ENCODE data around the gene GIT2. TPM values are rescaled to one million over a fixed set of nuclear protein-coding genes. Genes with fewer than 3 reads are reported as not detected.
"Not testable (repeated sequence)": the region's sequence is repeated elsewhere in the genome, so short reads cannot be mapped to it uniquely, and the experiment has no call there.

The GIT2 gene
- total RNA-seq, 1 donor from 2014 or later = 40.7 TPM

DNA sequence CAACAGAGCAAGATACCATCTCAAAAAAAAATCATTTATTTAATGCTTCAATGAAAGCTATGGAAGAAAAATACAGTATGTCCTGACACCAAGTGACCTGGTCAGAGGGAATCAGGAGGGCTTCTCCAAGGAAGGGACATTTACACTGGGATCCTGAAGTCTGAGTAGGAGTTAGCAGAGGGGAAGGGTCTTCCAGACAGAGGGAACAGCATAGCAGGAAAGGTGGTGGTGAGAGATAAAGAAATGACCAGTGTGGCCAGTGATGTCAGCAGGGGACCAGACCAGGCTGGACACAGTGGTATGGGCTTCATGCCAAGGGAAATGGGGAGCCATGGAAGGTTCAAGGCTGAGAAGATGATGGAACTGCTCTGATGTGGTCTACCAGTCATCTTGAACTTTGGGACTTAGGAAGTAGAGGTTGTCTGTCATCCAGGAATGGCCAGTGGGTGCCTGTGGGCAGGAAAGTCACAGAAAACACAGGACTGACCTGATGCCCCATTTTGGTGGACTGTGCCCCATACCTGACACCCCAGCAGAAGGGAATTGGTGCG is 103.9 kb downstream of the GIT2 start:
- Mint-ChIP-seq H3K27me3 (peaks cover 15% of the 10 kb centered on the region), H3K9me3 (ENCODE audit: low read depth) (no peaks in the 10 kb centered on the region), H3K4me3 (ENCODE audit: low read depth) (no peak overlapping the region), H3K27ac (no peak overlapping the region), H3K36me3 (ENCODE audit: insufficient read depth) (no peaks in the 10 kb centered on the region), H3K4me1 (ENCODE audit: low read depth) (no peaks in the 10 kb centered on the region)
- DNase-seq (ENCODE audit: low spot score, unreplicated experiment) = no peak
- TF ChIP-seq, protein P1, sequence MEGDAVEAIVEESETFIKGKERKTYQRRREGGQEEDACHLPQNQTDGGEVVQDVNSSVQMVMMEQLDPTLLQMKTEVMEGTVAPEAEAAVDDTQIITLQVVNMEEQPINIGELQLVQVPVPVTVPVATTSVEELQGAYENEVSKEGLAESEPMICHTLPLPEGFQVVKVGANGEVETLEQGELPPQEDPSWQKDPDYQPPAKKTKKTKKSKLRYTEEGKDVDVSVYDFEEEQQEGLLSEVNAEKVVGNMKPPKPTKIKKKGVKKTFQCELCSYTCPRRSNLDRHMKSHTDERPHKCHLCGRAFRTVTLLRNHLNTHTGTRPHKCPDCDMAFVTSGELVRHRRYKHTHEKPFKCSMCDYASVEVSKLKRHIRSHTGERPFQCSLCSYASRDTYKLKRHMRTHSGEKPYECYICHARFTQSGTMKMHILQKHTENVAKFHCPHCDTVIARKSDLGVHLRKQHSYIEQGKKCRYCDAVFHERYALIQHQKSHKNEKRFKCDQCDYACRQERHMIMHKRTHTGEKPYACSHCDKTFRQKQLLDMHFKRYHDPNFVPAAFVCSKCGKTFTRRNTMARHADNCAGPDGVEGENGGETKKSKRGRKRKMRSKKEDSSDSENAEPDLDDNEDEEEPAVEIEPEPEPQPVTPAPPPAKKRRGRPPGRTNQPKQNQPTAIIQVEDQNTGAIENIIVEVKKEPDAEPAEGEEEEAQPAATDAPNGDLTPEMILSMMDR (IDR thresholded peaks at IDR 0.05; ENCODE audit: unreplicated experiment) = no peak

DNA sequence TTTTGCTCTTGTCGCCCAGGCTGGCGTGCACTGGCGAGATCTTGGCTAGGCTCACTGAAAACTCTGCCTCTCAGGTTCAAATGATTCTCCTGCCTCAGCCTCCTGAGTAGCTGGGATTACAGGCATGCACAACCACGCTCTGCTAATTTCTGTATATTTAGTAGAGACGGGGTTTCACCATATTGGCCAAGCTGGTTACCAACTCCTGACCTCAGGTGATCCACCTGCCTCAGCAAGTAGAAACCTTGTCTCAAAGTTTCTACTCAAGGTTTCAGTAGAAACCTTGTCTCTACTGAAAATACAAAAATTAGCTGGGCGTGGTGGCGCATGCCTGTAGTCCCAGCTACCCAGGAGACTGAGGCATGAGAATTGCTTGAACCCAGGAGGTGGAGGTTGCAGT is 104.4 kb downstream of the GIT2 start:
- not testable (repeated sequence) for H3K27ac Mint-ChIP-seq; H3K36me3 Mint-ChIP-seq (ENCODE audit: insufficient read depth); H3K9me3 Mint-ChIP-seq (ENCODE audit: low read depth); DNase-seq (ENCODE audit: low spot score, unreplicated experiment); H3K4me1 Mint-ChIP-seq (ENCODE audit: low read depth); H3K4me3 Mint-ChIP-seq (ENCODE audit: low read depth)
- peaks cover 15% of the 10 kb centered on the region for H3K27me3 Mint-ChIP-seq

DNA sequence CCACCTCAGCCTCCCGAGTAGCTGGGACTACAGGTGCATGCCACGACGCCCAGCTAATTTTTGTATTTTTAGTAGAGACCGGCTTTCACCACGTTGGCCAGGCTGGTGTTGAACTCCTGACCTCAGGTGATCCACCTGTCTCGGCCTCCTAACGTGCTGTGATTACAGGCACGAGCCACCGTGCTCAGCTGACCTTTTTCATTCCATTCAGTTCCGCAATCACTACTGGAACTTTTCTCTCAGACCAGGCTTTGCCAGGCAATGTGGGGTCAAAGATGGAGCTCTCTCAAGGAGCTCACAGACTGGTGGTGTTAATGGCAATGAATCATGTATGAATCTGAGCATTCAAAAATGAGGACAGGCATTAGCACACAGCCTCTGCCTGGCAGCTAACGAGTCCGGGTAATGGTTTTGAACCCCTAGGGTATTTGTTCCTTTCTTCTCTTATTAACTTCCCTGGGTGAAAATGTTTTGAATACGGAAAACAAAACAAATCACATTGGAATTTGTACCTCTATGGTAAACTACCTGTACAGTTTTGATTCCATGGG is 105.5 kb downstream of the GIT2 start:
- no peaks in the 10 kb centered on the region for H3K9me3 Mint-ChIP-seq (ENCODE audit: low read depth)
- H3K36me3 Mint-ChIP-seq (ENCODE audit: insufficient read depth) = no peaks in the 10 kb centered on the region
- DNase-seq (ENCODE audit: low spot score, unreplicated experiment) = no peak
- H3K4me3 Mint-ChIP-seq (ENCODE audit: low read depth) = no peak overlapping the region
- H3K4me1 Mint-ChIP-seq (ENCODE audit: low read depth) = no peaks in the 10 kb centered on the region
- TF ChIP-seq, protein P1 (IDR thresholded peaks at IDR 0.05; ENCODE audit: unreplicated experiment) = no peak
- peaks cover 15% of the 10 kb centered on the region for H3K27me3 Mint-ChIP-seq
- no peak overlapping the region for H3K27ac Mint-ChIP-seq

DNA sequence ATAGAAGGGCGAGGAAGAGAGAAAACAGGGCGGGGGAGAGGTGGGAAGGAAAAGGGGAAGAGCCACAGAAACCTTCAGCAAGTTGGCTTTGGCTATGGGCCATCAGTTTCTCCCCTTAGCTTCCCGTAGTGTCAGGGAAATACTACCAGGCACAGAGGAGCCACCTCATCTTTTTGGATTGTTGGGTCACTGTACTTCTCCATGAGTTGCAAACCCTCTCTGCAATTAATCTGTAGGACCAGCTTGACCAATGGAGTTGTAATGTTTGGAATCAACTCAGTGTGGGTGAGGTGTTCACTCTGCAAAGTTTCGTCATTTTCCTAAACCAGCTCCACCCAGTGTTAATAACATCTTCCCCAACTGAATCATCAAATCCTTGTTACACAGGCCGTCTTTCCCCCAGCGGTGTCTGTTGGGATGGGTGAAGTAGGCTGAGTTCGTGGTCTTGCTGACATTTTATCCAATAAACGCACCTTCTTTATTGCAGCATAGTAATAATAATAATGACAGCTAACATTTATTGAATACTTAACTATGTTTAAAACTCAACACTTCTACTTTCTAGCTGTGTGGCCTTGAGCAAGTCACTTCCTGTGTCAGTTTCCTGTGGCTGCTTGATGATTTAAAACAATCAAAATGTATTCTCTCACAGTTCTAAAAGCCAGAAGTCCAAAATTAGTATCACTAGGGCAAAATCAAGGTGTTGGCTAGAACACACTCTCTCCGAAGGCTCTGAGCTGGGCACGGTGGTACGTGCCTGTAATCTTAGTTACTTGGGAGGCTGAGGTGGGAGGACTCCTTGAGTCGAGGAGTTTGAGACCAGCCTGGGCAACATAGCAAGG is 107.8 kb downstream of the GIT2 start:
- H3K4me3 Mint-ChIP-seq (ENCODE audit: low read depth) = no peak overlapping the region
- no peak overlapping the region for H3K27ac Mint-ChIP-seq
- H3K27me3 Mint-ChIP-seq = peaks cover 20% of the 10 kb centered on the region
- no peak for DNase-seq (ENCODE audit: low spot score, unreplicated experiment)
- TF ChIP-seq, protein P1 (IDR thresholded peaks at IDR 0.05; ENCODE audit: unreplicated experiment) = no peak
- no peaks in the 10 kb centered on the region for H3K4me1 Mint-ChIP-seq (ENCODE audit: low read depth)
- H3K9me3 Mint-ChIP-seq (ENCODE audit: low read depth) = no peaks in the 10 kb centered on the region
- H3K36me3 Mint-ChIP-seq (ENCODE audit: insufficient read depth) = no peaks in the 10 kb centered on the region

DNA sequence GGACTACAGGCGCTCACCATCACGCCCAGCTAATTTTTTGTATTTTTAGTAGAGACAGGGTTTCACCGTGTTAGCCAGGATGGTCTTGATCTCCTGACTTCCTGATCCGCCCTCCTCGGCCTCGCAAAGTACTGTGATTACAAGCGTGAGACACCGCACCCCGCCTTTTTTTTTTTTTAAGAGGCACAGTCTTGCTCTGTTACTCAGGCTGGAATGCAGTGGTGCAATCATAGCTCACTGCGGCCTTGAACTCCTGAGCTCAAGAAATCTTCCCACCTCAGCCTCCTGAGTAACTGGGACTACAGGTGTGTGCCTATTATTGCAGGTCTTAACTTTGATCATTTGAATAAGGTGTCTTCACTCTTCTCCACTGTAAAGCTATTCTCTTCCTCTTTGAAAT is 110.6 kb downstream of the GIT2 start:
- peaks cover 17% of the 10 kb centered on the region for H3K27me3 Mint-ChIP-seq
- no peak overlapping the region for H3K4me3 Mint-ChIP-seq (ENCODE audit: low read depth)
- H3K36me3 Mint-ChIP-seq (ENCODE audit: insufficient read depth) = no peaks in the 10 kb centered on the region
- TF ChIP-seq, protein P1 (IDR thresholded peaks at IDR 0.05; ENCODE audit: unreplicated experiment) = no peak
- H3K9me3 Mint-ChIP-seq (ENCODE audit: low read depth) = no peaks in the 10 kb centered on the region
- H3K27ac Mint-ChIP-seq = no peak overlapping the region
- H3K4me1 Mint-ChIP-seq (ENCODE audit: low read depth) = peaks cover 6% of the 10 kb centered on the region
- no peak for DNase-seq (ENCODE audit: low spot score, unreplicated experiment)

All from progenitor cell of endocrine pancreas (in vitro differentiated cells).